Endothelial cell (in vitro differentiated cells): ENCODE measurements around the gene POLR1H. TPM values are rescaled to one million over a fixed set of nuclear protein-coding genes. Genes with fewer than 3 reads are reported as not detected.

Experiments used
- DNase-seq: peaks from one replicate; pipeline ENCODE4 v3.0.0; 2021; ENCODE audit warnings: low spot score
- H3K27ac Mint-ChIP-seq: one replicate; pipeline ENCODE4 v1.8.0; 2021; ENCODE audit warnings: mixed read lengths, inconsistent platforms; ENCODE audit not compliant: unreplicated experiment
- H3K27me3 Mint-ChIP-seq: one replicate; pipeline ENCODE4 v1.8.0; 2021; ENCODE audit warnings: mild to moderate bottlenecking, moderate library complexity, mixed read lengths, inconsistent platforms; ENCODE audit not compliant: unreplicated experiment
- H3K36me3 Mint-ChIP-seq: one replicate; pipeline ENCODE4 v1.8.0; 2021; ENCODE audit warnings: mild to moderate bottlenecking, low read depth, mixed read lengths, inconsistent platforms; ENCODE audit not compliant: unreplicated experiment
- H3K4me1 Mint-ChIP-seq: one replicate; pipeline ENCODE4 v1.8.0; 2021; ENCODE audit warnings: mild to moderate bottlenecking, mixed read lengths, inconsistent platforms; ENCODE audit not compliant: unreplicated experiment
- H3K4me3 Mint-ChIP-seq: one replicate; pipeline ENCODE4 v1.8.0; 2021; ENCODE audit warnings: mild to moderate bottlenecking, mixed read lengths, inconsistent platforms; ENCODE audit not compliant: unreplicated experiment
- H3K9me3 Mint-ChIP-seq: one replicate; pipeline ENCODE4 v1.8.0; 2021; ENCODE audit warnings: mixed read lengths, inconsistent platforms; ENCODE audit not compliant: unreplicated experiment
- total RNA-seq: library from RNA; stranded (reverse); fragmentation: NEBNext Ultra II Directional; extraction: Animal tissue kit (Norgen Biotek cat#: 25700); gene quantifications from one replicate; pipeline ENCODE4 v1.2.1, GENCODE V29; 2021; ENCODE audit not compliant: unreplicated experiment
- TF ChIP-seq, protein P1 (sequence below): fragments of 200-600 bp; sonication (generic); IDR thresholded peaks from one replicate; pipeline ENCODE4 v1.5.0; 2021; ENCODE audit warnings: antibody characterized with exemption; ENCODE audit not compliant: unreplicated experiment

The POLR1H gene
- total RNA-seq, 1 donor from 2014 or later = 39.0 TPM

DNA sequence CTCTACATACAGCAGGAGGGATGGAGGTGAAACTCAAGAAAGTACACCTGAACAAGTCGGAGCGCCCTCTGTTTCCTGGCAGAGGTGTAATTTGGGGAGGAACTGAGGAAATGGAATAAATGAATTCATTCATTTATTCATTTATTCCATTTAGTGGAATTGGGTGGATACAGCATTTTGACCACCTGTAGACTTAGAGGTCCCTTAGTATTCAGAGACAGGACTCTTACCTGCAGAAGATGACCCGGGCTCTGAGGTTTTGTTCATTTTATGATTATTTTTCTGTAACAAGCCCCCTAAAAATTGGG lies 42.8 kb downstream of the POLR1H start:
- H3K36me3 Mint-ChIP-seq = no peaks in the 10 kb centered on the region
- TF ChIP-seq, protein P1, sequence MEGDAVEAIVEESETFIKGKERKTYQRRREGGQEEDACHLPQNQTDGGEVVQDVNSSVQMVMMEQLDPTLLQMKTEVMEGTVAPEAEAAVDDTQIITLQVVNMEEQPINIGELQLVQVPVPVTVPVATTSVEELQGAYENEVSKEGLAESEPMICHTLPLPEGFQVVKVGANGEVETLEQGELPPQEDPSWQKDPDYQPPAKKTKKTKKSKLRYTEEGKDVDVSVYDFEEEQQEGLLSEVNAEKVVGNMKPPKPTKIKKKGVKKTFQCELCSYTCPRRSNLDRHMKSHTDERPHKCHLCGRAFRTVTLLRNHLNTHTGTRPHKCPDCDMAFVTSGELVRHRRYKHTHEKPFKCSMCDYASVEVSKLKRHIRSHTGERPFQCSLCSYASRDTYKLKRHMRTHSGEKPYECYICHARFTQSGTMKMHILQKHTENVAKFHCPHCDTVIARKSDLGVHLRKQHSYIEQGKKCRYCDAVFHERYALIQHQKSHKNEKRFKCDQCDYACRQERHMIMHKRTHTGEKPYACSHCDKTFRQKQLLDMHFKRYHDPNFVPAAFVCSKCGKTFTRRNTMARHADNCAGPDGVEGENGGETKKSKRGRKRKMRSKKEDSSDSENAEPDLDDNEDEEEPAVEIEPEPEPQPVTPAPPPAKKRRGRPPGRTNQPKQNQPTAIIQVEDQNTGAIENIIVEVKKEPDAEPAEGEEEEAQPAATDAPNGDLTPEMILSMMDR = no peak
- H3K4me1 Mint-ChIP-seq = peaks cover 38% of the 10 kb centered on the region
- peaks cover 8% of the 10 kb centered on the region for H3K27me3 Mint-ChIP-seq
- H3K4me3 Mint-ChIP-seq = peak overlapping the region; percentile 88
- DNase-seq = no peak
- no peak overlapping the region for H3K27ac Mint-ChIP-seq
- H3K9me3 Mint-ChIP-seq = no peaks in the 10 kb centered on the region

DNA sequence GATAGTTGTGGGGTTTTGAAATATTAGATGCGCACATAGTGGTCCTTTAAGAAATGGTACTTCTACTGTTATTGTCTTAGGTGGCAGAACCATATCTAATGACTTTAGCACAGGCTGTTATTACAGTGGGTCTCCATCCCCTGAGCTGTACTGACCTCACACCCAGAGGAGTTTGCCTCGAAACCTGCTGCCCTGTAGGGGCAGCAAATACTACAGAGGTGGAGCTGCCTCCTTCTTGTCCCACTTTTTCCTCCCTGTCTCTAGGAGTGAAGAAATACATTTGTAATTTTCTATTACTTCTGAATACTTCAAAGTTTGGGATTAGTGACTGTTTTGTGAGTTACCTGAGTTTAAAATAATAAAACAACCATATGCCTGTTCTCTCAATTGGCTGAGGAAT lies 43.6 kb downstream of the POLR1H start:
- no peak overlapping the region for H3K4me3 Mint-ChIP-seq
- no peaks in the 10 kb centered on the region for H3K9me3 Mint-ChIP-seq
- H3K4me1 Mint-ChIP-seq = peaks cover 30% of the 10 kb centered on the region

DNA sequence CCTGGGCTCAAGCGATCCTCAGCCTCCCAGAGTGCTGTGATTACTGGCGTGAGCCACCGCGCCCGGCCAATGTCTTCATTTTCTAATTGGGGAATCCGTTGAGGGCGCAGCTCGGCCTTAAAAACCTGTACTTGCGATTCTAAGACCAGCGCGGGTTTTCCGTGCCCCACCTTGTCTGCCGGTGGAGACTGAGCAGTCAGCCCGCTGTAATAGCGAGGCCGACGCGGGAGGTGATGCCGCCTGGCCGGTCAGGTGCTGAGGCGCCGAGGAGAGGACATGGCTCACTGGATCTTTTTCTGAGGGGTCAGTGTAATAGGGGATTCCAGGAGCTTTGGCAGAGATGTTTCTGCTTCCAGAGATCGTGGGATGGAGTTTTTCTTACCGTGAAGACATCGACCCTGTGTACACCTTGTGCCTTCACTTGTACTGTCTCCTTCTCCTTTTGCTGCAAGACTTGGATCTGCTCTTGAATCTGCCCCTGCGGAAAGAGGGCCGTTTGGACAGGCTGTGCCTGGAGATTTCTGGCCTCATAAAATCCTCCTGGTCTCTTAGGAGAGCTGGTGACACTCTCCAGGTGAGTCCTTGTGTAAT lies 50.3 kb downstream of the POLR1H start:
- no peak overlapping the region for H3K27ac Mint-ChIP-seq
- H3K9me3 Mint-ChIP-seq = no peaks in the 10 kb centered on the region
- H3K27me3 Mint-ChIP-seq = peaks cover 7% of the 10 kb centered on the region
- H3K4me1 Mint-ChIP-seq = no peaks in the 10 kb centered on the region
- TF ChIP-seq, protein P1 = no peak
- H3K36me3 Mint-ChIP-seq = no peaks in the 10 kb centered on the region
- H3K4me3 Mint-ChIP-seq = no peak overlapping the region
- DNase-seq = no peak

More for the DNA sequence above, 43.6 kb downstream of the POLR1H start:
- no peak for DNase-seq
- TF ChIP-seq, protein P1 = no peak
- Mint-ChIP-seq H3K27me3 (peaks cover 8% of the 10 kb centered on the region), H3K36me3 (no peaks in the 10 kb centered on the region), H3K27ac (no peak overlapping the region)

DNA sequence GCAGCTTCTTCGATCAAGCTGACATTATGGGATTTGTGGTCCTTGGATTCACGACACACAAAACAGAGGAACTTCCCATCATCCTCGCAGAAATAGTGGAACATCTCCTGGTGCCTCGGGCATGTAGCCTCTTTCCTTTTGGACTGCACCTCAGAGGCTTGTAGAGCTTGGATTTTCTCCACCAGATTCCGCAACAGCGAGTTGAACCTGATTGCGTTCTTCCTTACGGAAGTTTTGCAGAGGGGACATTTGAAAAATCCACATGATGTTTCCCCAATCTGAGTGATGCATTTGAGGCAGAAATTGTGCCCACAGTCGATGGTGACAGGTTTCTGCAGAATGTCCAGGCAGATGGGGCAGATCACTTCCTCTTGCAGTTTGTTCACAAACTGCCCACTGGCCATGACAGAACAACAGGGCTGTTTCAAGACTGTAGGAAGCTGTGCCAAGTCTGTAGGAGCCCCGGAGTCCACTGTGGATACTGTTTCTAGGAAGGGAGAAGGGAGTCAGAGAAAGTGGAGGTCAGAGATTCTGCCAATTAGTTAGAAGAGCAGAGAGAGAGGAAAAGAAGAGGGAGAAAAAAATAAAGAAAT lies 51.4 kb downstream of the POLR1H start:
- TF ChIP-seq, protein P1 = no peak
- Mint-ChIP-seq H3K27ac (no peak overlapping the region), H3K36me3 (no peaks in the 10 kb centered on the region), H3K4me3 (no peak overlapping the region), H3K4me1 (no peaks in the 10 kb centered on the region), H3K9me3 (no peaks in the 10 kb centered on the region), H3K27me3 (peaks cover 7% of the 10 kb centered on the region)
- DNase-seq = no peak

DNA sequence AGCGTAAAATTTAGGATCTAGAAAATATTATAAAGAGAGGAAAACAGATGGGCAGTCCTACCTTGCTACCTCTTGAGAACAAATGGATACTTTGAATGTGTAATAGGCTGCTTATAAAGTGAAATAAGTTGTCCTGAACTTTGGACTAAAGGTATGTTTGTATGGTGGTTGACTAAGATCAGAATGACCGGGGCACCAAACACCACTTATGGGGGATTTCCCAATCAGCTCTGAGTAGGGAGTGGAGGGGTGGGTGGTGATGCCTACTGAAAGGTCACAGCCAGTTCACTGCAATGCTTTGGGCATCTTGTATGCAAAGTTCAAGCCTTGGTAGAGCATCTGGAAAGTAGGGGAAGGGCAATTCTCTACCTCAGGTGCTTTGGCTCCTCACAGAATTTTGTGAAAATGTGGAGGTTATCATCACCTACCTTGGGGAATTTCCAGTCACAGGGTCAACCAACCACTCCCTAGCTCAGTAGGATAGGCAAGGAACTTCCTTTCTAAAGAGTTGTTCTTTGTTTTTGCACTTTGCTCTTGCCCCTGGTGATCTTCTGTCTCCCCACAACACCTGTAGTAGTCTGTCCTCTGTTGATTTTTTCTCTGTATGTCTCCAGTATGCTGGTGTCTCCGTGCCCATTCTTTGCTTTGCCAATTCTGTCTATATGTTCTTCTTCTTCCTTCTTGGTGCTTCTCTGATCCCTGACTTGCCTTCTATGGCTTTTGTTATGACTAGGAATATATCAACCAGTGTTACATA lies 52.1 kb downstream of the POLR1H start, which contains the start of gene TRIM31:
TSS of gene TRIM31 (minus strand) at position 88 of the 757 bp plus-strand sequence. CDS start 285 bp downstream, outside the sequence.
- Mint-ChIP-seq H3K9me3 (no peaks in the 10 kb centered on the region), H3K4me1 (no peaks in the 10 kb centered on the region)

More for the DNA sequence above, 52.1 kb downstream of the POLR1H start, which contains the start of gene TRIM31:
- no peak for DNase-seq
- TF ChIP-seq, protein P1 = no peak
- H3K27ac Mint-ChIP-seq = no peak within 1 kb of the TSS
- H3K36me3 Mint-ChIP-seq = no peaks in the 10 kb centered on the region
- no peak within 1 kb of the TSS for H3K4me3 Mint-ChIP-seq
- H3K27me3 Mint-ChIP-seq = peaks cover 7% of the 10 kb centered on the region
